SU-DHL-6 (cell line): ENCODE results near the gene HSD17B7.

Experiments
- EZH2phosphoT487 ChIP-seq: fragments of 200-600 bp; sonication (generic), shearing (Covaris generic); conservative IDR thresholded peaks from 2 replicates; pipeline ENCODE4 v1.6.1; 2018; ENCODE audit warnings: mild to moderate bottlenecking, antibody characterized with exemption, low read length, moderate library complexity, mixed read lengths
- TF ChIP-seq, protein P1 (sequence below): fragments of 200-600 bp; sonication (generic); IDR thresholded peaks from one replicate; pipeline ENCODE4 v1.5.1; 2017; ENCODE audit warnings: antibody characterized with exemption, mild to moderate bottlenecking, low read length, moderate library complexity; ENCODE audit not compliant: insufficient read depth, poor library complexity, severe bottlenecking

GRCh38 chr1:162856260-162856659 lies 65.8 kb downstream of the HSD17B7 start:
- TF ChIP-seq, protein P1, sequence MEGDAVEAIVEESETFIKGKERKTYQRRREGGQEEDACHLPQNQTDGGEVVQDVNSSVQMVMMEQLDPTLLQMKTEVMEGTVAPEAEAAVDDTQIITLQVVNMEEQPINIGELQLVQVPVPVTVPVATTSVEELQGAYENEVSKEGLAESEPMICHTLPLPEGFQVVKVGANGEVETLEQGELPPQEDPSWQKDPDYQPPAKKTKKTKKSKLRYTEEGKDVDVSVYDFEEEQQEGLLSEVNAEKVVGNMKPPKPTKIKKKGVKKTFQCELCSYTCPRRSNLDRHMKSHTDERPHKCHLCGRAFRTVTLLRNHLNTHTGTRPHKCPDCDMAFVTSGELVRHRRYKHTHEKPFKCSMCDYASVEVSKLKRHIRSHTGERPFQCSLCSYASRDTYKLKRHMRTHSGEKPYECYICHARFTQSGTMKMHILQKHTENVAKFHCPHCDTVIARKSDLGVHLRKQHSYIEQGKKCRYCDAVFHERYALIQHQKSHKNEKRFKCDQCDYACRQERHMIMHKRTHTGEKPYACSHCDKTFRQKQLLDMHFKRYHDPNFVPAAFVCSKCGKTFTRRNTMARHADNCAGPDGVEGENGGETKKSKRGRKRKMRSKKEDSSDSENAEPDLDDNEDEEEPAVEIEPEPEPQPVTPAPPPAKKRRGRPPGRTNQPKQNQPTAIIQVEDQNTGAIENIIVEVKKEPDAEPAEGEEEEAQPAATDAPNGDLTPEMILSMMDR: no peak
- no peak for TF ChIP-seq EZH2phosphoT487
